Suprapubic skin (tissue), 3 donors: Measurements from ENCODE around the gene RTCB.

Source experiments
- EP300 ChIP-seq: sonication (generic); formaldehyde crosslinking; IDR thresholded peaks from one replicate; pipeline ENCODE4 v1.6.1; 2017; ENCODE audit warnings: antibody characterized with exemption
- TF ChIP-seq, protein P1 (sequence below), 2 donors: fragments of 200-600 bp in 1 of 2; fragments of 450-650 bp in 1 of 2; sonication (generic) in 1 of 2; IDR thresholded peaks; one replicate each; pipeline ENCODE4 v1.5.1; 2016 to 2019; ENCODE audit warnings: antibody characterized with exemption in 2 of 2, mild to moderate bottlenecking in 1 of 2, moderate library complexity in 1 of 2

DNA sequence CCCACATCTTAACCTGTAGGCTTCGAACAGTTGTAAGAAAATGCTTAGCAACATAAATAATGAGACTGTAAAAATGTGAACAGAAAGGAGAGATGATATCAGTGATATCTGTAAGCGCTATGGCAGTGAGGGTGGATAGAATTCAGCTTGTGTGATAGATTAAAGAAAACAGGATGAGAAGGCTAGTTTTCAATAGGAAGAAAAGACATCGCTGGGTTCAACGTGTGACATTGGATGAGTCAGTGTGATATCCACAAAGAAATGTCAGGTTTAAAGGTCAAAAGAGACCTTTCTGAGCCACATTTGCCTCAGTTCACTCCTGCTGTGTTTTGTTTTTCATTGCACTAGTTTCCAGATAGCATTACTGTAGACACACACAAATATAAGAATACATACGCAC, 68.1 kb downstream of the RTCB start:
- TF ChIP-seq, protein P1, sequence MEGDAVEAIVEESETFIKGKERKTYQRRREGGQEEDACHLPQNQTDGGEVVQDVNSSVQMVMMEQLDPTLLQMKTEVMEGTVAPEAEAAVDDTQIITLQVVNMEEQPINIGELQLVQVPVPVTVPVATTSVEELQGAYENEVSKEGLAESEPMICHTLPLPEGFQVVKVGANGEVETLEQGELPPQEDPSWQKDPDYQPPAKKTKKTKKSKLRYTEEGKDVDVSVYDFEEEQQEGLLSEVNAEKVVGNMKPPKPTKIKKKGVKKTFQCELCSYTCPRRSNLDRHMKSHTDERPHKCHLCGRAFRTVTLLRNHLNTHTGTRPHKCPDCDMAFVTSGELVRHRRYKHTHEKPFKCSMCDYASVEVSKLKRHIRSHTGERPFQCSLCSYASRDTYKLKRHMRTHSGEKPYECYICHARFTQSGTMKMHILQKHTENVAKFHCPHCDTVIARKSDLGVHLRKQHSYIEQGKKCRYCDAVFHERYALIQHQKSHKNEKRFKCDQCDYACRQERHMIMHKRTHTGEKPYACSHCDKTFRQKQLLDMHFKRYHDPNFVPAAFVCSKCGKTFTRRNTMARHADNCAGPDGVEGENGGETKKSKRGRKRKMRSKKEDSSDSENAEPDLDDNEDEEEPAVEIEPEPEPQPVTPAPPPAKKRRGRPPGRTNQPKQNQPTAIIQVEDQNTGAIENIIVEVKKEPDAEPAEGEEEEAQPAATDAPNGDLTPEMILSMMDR (IDR thresholded peaks at IDR 0.05), result no peak
- TF ChIP-seq EP300, result no peak
